Hepatocyte (in vitro differentiated cells): ENCODE measurements around the gene TMEM218.

Experiments used
- CTCF ChIP-seq: fragments of 200-600 bp; sonication (generic); IDR thresholded peaks from 2 replicates; pipeline ENCODE4 v1.5.1; 2016; ENCODE audit warnings: antibody characterized with exemption, mild to moderate bottlenecking; ENCODE audit not compliant: poor library complexity
- EZH2 ChIP-seq: fragments of 200-600 bp; sonication (generic); IDR thresholded peaks from 2 replicates; pipeline ENCODE4 v1.6.1; 2016; ENCODE audit warnings: antibody characterized with exemption, mild to moderate bottlenecking, borderline replicate concordance

GRCh38 chr11:125139778-125140177 is 28.4 kb upstream of the TMEM218 start:
- TF ChIP-seq EZH2 (no peak), CTCF (no peak)
